GM12865 (cell line): ENCODE data around the gene ATG16L2.

Experiments used
- DNase-seq: peaks from one replicate; pipeline ENCODE4 v3.0.0; 2010; ENCODE audit warnings: low read depth
- H3K4me3 ChIP-seq: 2 replicates; pipeline ENCODE4 v1.5.1; 2011; ENCODE audit warnings: mild to moderate bottlenecking, low read depth, low read length, control low read depth
- CTCF ChIP-seq: IDR thresholded peaks from 2 replicates; pipeline ENCODE4 v1.5.1; 2011; ENCODE audit warnings: low read length, control low read depth, low read depth, inconsistent platforms; ENCODE audit not compliant: insufficient read depth; ENCODE audit errors: missing control alignments

The ATG16L2 gene

GRCh38 chr11:72821920-72822799 is 7.9 kb downstream of the ATG16L2 start:
- peak; percentile 67 for DNase-seq
- no peak for TF ChIP-seq CTCF
- no peak overlapping the region for H3K4me3 ChIP-seq

- no peak for TF ChIP-seq CTCF
- DNase-seq = peak; percentile 18
- H3K4me3 ChIP-seq = no peak overlapping the region
Observed at GRCh38 chr11:72823105-72823804, 9.0 kb downstream of the ATG16L2 start.

- H3K4me3 ChIP-seq = no peak overlapping the region
- TF ChIP-seq CTCF = no peak
- DNase-seq = peak; percentile 17
Observed at GRCh38 chr11:72824020-72824419, 9.8 kb downstream of the ATG16L2 start.

GRCh38 chr11:72824811-72825505 is 10.7 kb downstream of the ATG16L2 start:
- no peak overlapping the region for H3K4me3 ChIP-seq
- no peak for TF ChIP-seq CTCF
- DNase-seq = peak; percentile 11

GRCh38 chr11:72825661-72826060 is 11.4 kb downstream of the ATG16L2 start:
- TF ChIP-seq CTCF = no peak
- no peak for DNase-seq
- no peak overlapping the region for H3K4me3 ChIP-seq

- peak; percentile 10 for DNase-seq
- no peak overlapping the region for H3K4me3 ChIP-seq
- no peak for TF ChIP-seq CTCF
Observed at GRCh38 chr11:72826191-72826941, 12.2 kb downstream of the ATG16L2 start.
